Tongue (tissue), 2 donors: ENCODE results near the gene HDAC9. TPM values are rescaled to one million over a fixed set of nuclear protein-coding genes. Genes with fewer than 3 reads are reported as not detected.

Experiments
- DNase-seq: peaks from one replicate; pipeline ENCODE4 v3.0.0-alpha.2; 2015
- total RNA-seq: library from RNA; depleted of rRNA; stranded (reverse); fragments of >200 nt; gene quantifications from one replicate; pipeline ENCODE4 v1.2.3, GENCODE V29; 2014

The HDAC9 gene
- total RNA-seq, 1 donor from 2014 or later = 56.2 TPM

GRCh38 chr7:18663321-18663720 is 167.8 kb downstream of the HDAC9 start:
- no peak for DNase-seq

GRCh38 chr7:18666107-18666728 is 170.7 kb downstream of the HDAC9 start:
- peak; percentile 79 for DNase-seq

GRCh38 chr7:18667466-18667865 is 171.9 kb downstream of the HDAC9 start:
- DNase-seq = peak; percentile 15

GRCh38 chr7:18671176-18671575 is 175.6 kb downstream of the HDAC9 start:
- DNase-seq = no peak

GRCh38 chr7:18675579-18675978 is 180.0 kb downstream of the HDAC9 start:
- no peak for DNase-seq

- no peak for DNase-seq
Measured at GRCh38 chr7:18679261-18679660, 183.7 kb downstream of the HDAC9 start.

GRCh38 chr7:18680576-18680975 is 185.0 kb downstream of the HDAC9 start:
- DNase-seq = no peak

- DNase-seq = no peak
Measured at GRCh38 chr7:18684916-18685315, 189.4 kb downstream of the HDAC9 start.

GRCh38 chr7:18685971-18686370 is 190.4 kb downstream of the HDAC9 start:
- no peak for DNase-seq

GRCh38 chr7:18689551-18689950 is 194.0 kb downstream of the HDAC9 start:
- no peak for DNase-seq

GRCh38 chr7:18693406-18693805 is 197.9 kb downstream of the HDAC9 start:
- DNase-seq = peak; percentile 45

GRCh38 chr7:18693816-18694215 is 198.3 kb downstream of the HDAC9 start:
- DNase-seq = no peak

- no peak for DNase-seq
Measured at GRCh38 chr7:18694484-18694883, 198.9 kb downstream of the HDAC9 start.

- DNase-seq = no peak
Measured at GRCh38 chr7:18694911-18695310, 199.4 kb downstream of the HDAC9 start.

- DNase-seq = no peak
Measured at GRCh38 chr7:18698258-18698734, 202.7 kb downstream of the HDAC9 start.

- no peak for DNase-seq
Measured at GRCh38 chr7:18700147-18700546, 204.6 kb downstream of the HDAC9 start.

GRCh38 chr7:18702071-18702829 is 206.7 kb downstream of the HDAC9 start:
- DNase-seq = peak; percentile 48

- DNase-seq = no peak
Measured at GRCh38 chr7:18703685-18704084, 208.1 kb downstream of the HDAC9 start.

- DNase-seq = no peak
Measured at GRCh38 chr7:18706670-18707069, 211.1 kb downstream of the HDAC9 start.

GRCh38 chr7:18708204-18708603 is 212.7 kb downstream of the HDAC9 start:
- peak; percentile 21 for DNase-seq

GRCh38 chr7:18715988-18716387 is 220.4 kb downstream of the HDAC9 start:
- no peak for DNase-seq

GRCh38 chr7:18721429-18721828 is 225.9 kb downstream of the HDAC9 start:
- no peak for DNase-seq

GRCh38 chr7:18724318-18724717 is 228.8 kb downstream of the HDAC9 start:
- no peak for DNase-seq
